Heart left ventricle (tissue), 16 donors: ENCODE results near the gene GET3. TPM values are rescaled to one million over a fixed set of nuclear protein-coding genes. Genes with fewer than 3 reads are reported as not detected.

ENCODE experiments used
- ATAC-seq, 4 donors: fragments of 200-7000 bp; cut with Tn5 transposase; one replicate each; pipeline ENCODE4 v1.9.1; 2020 to 2022; ENCODE audit warnings: moderate library complexity in 4 of 4, mild to moderate bottlenecking in 3 of 4, moderate number of reproducible peaks in 1 of 4
- DNase-seq, 5 donors: peaks; one replicate each; pipeline ENCODE4 v3.0.0-alpha.2; 2020
- H3K27ac ChIP-seq, 12 donors: fragments of 200-600 bp; sonication (generic) in 4 of 12; one replicate each; pipeline versions ENCODE4 v1.5.0 to v1.8.0; 2016 to 2022; ENCODE audit warnings: mild to moderate bottlenecking in 2 of 12
- H3K27me3 ChIP-seq, 9 donors: fragments of 200-600 bp; sonication (generic) in 2 of 9; one replicate each; pipeline versions ENCODE4 v1.5.1 to v1.8.0; 2016 to 2022; ENCODE audit warnings: mild to moderate bottlenecking in 3 of 9
- H3K36me3 ChIP-seq, 9 donors: fragments of 200-600 bp; sonication (generic) in 2 of 9; one replicate each; pipeline versions ENCODE4 v1.5.0 to v1.8.0; 2018 to 2022; ENCODE audit warnings: mild to moderate bottlenecking in 2 of 9
- H3K4me1 ChIP-seq, 12 donors: fragments of 200-600 bp; sonication (generic) in 4 of 12; one replicate each; pipeline versions ENCODE4 v1.5.0 to v1.8.0; 2016 to 2022; ENCODE audit warnings: mild to moderate bottlenecking in 3 of 12
- H3K4me3 ChIP-seq, 12 donors: fragments of 200-600 bp; sonication (generic) in 4 of 12; one replicate each; pipeline versions ENCODE4 v1.5.0 to v1.8.0; 2017 to 2022; ENCODE audit warnings: mild to moderate bottlenecking in 9 of 12, moderate library complexity in 4 of 12
- H3K9me3 ChIP-seq, 12 donors: fragments of 200-600 bp; sonication (generic) in 4 of 12; one replicate each; pipeline versions ENCODE4 v1.5.0 to v1.8.0; 2016 to 2022; ENCODE audit warnings: mild to moderate bottlenecking in 1 of 12
- CTCF ChIP-seq, 12 donors: fragments of 200-600 bp; sonication (generic) in 4 of 12; IDR thresholded peaks; one replicate each; pipeline versions ENCODE4 v1.5.0 to v1.8.0; 2018 to 2022; ENCODE audit warnings: antibody characterized with exemption in 12 of 12, mild to moderate bottlenecking in 5 of 12
- POLR2A ChIP-seq, 2 donors: fragments of 450-650 bp; IDR thresholded peaks; one replicate each; pipeline ENCODE4 v1.6.1; 2017; ENCODE audit warnings: antibody characterized with exemption in 2 of 2, mild to moderate bottlenecking in 2 of 2, moderate library complexity in 2 of 2
- whole genome bisulfite sequencing, 4 donors: extraction: QIAGEN DNeasy Blood & Tissue Kit in 2 of 4; methylation state at CpG; one replicate each; pipeline versions ENCODE4 v1.1.5 to v1.1.7; 2013 to 2018; 5-methylcytosine and 5-hydroxymethylcytosine counted together
- intact Hi-C, 10 donors: fragments of 100-400 bp; cut with DNase I; formaldehyde crosslinking; loops; one replicate each; pipeline versions ENCODE4 v1.11.1 to v1.14.2; 2022
- polyA plus RNA-seq, 2 donors: library from polyadenylated mRNA; stranded (reverse); fragments of 200-250 nt; gene quantifications; one replicate each; pipeline ENCODE4 v1.2.3, GENCODE V29; 2013
- total RNA-seq, 9 donors: library from RNA; depleted of rRNA in 2 of 9; stranded (reverse); fragments of >200 nt in 2 of 9; fragmentation: NEBNext Ultra II Directional in 3 of 9; extraction: Animal tissue kit (Norgen Biotek cat#: 25700) in 3 of 9; gene quantifications; one replicate each; pipeline versions ENCODE4 v1.1.0 to v1.2.4, GENCODE V29; 2016 to 2023
- donor health status: ischemic (EF 13 %, LVEDD 7.1; RV severe dilation, severe dysfunction).
- donor health status: healthy with polysubstance abuse.
- donor health status: DM: no; HTN: yes; CAD: no.
- donor health status: DM: no; HTN: no; CAD: no.
- donor health status: ischemic (EF 25% LVEDD 6.9; RV normal size, moderate dysfunction).
- donor health status: ischemic (EF 25% LVEDD 5.7; RV mildly dilated, moderate dysfunction).
- donor health status: healthy.
- donor health status: DM: yes; HTN: yes; CAD: no.
- donor health status: ischemic (EF 35%, LVEDD 5.7; RV mildly dilated, moderate dysfunction).
- donor health status: nonischemic (EF 11% LVEDD 7.7; RV severe dilation, severe dysfunction).
- donor health status: DM: yes; HTN: yes; CAD: no.
- donor health status: PGD.
- donor health status: ischemic (EF 29% LVEDD 5.4; RV normal size, mild dysfunction).
- donor health status: nonischemic (EF 23%, LVEDD 6.1; RV moderate dilation, normal function).

Gene GET3
- total and polyA plus RNA-seq, 11 donors: 54.3 to 133 (median 62.9) TPM

GRCh38 chr19:12767666-12768065, 30.4 kb downstream of the GET3 start:
- H3K27me3 ChIP-seq: no peaks in the 10 kb centered on the region
- no peak overlapping the region for H3K4me3 ChIP-seq
- H3K4me1 ChIP-seq: peaks cover 0 to 46% (median 9%) of the 10 kb centered on the region in 12 donors
- no peak overlapping the region for H3K27ac ChIP-seq
- H3K9me3 ChIP-seq: no peaks in the 10 kb centered on the region
- DNase-seq: no peak
- 95 to 98% (median 96%) methylated on average over 8 to 15 of the region's 15 CpGs for whole genome bisulfite sequencing, 4 donors
- no peak for ATAC-seq
- intact Hi-C loops: loop anchor here in 4 of 10 donors (5.0 kb wide), 2 partner anchors 35 to 80 kb away; partner anchors contain the start of genes PRDX2 (in 1 of the 4) and THSD8 (in 1 of the 4)
- TF ChIP-seq POLR2A (IDR thresholded peaks at IDR 0.05): no peak
- TF ChIP-seq CTCF (IDR thresholded peaks at IDR 0.05): no peak
- H3K36me3 ChIP-seq: peaks cover 0 to 62% (median 32%) of the 10 kb centered on the region in 9 donors

- Histone ChIP-seq H3K27ac (peak overlapping the region in 2 of 12 donors; percentile 9 to 41), H3K27me3 (no peaks in the 10 kb centered on the region), H3K9me3 (no peaks in the 10 kb centered on the region), H3K4me3 (no peak overlapping the region), H3K36me3 (peaks cover 0 to 49% (median 23%) of the 10 kb centered on the region in 9 donors), H3K4me1 (peaks cover 0 to 59% (median 16%) of the 10 kb centered on the region in 12 donors)
- ATAC-seq (no peak), DNase-seq (no peak)
- 63 to 68% (median 66%) methylated on average over 28 to 37 of the region's 37 CpGs for WGBS, 4 donors
- intact Hi-C loops: loop anchor here in 4 of 10 donors (5.0 kb wide), 2 partner anchors 33 to 78 kb away; partner anchors contain the start of genes PRDX2 (in 1 of the 4) and THSD8 (in 1 of the 4)
- TF ChIP-seq POLR2A (IDR thresholded peaks at IDR 0.05) (no peak), CTCF (IDR thresholded peaks at IDR 0.05) (no peak)
Observed at GRCh38 chr19:12769689-12770088, 32.4 kb downstream of the GET3 start.

GRCh38 chr19:12770922-12771321, 33.6 kb downstream of the GET3 start:
- DNase-seq: no peak
- Histone ChIP-seq H3K4me3 (no peak overlapping the region), H3K27me3 (no peaks in the 10 kb centered on the region), H3K27ac (peak overlapping the region in 8 of 12 donors; percentile 4 to 98 (median 93)), H3K4me1 (peaks cover 0 to 61% (median 21%) of the 10 kb centered on the region in 12 donors), H3K36me3 (peaks cover 0 to 38% (median 19%) of the 10 kb centered on the region in 9 donors), H3K9me3 (no peaks in the 10 kb centered on the region)
- ATAC-seq: no peak
- TF ChIP-seq CTCF (IDR thresholded peaks at IDR 0.05) (no peak), POLR2A (IDR thresholded peaks at IDR 0.05) (no peak)
- WGBS, 4 donors: 95 to 97% (median 97%) methylated on average over 13 of the region's 13 CpGs
- intact Hi-C loops: no loop called here

GRCh38 chr19:12772323-12772722, 35.0 kb downstream of the GET3 start:
- Histone ChIP-seq H3K9me3 (no peaks in the 10 kb centered on the region), H3K36me3 (peaks cover 0 to 31% (median 16%) of the 10 kb centered on the region in 9 donors), H3K27ac (peak overlapping the region; percentile 63 to 98 (median 92)), H3K4me3 (peak overlapping the region in 1 of 12 donors; percentile 26), H3K4me1 (peaks cover 0 to 56% (median 23%) of the 10 kb centered on the region in 12 donors), H3K27me3 (no peaks in the 10 kb centered on the region)
- intact Hi-C loops: no loop called here
- DNase-seq: peak; percentile 62 to 91 (median 78)
- 29 to 48% (median 37%) methylated on average over 4 of the region's 4 CpGs for WGBS, 4 donors
- TF ChIP-seq CTCF (IDR thresholded peaks at IDR 0.05): no peak
- TF ChIP-seq POLR2A (IDR thresholded peaks at IDR 0.05): no peak
- peak; percentile 73 to 83 (median 77) for ATAC-seq
